Measurements from ENCODE around the gene PADI2.
"Not testable (repeated sequence)": the region's sequence is repeated elsewhere in the genome, so short reads cannot be mapped to it uniquely, and the experiment has no call there.

The PADI2 gene

DNA sequence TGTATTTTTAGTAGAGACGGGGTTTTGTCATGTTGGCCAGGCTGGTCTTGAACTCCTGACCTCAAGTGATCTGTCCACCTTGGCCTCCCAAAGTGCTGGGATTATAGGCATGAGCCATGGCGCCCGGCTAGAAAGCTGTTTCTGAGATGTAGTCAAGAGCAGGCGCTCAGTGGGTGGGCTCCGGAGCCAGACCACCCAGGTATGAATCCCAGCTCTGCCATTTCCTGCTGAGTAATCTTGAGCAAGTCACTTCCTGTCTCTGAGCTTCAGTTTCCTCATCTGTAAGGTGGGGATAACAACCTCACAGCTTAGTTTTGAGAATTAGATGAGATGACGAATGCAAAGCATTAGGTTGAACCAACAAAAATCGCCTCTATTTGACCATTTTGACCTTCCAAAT lies 56.5 kb downstream of the PADI2 start:
- not testable (repeated sequence) for DNase-seq (ENCODE audit: low read depth, low spot score); H3K27ac ChIP-seq

DNA sequence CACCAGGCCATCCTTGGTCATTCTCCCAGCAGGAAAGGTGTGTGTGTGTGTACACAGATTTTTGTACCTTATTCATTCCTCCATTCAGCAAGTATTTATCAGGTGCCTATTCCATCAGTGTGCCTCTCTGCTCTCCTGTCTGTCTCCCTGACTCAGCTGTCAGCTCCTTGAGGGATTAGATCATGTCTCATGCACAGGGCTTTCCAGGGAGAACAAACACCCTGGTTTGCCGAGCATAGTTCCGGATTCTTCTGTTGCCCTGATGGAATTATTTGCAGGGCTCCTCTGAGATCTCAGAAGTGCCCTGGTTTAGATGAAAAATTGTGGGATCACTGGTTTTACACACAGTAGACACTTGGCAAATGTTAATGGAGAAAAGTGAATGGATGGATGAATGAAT lies 57.4 kb downstream of the PADI2 start:
- no peak for DNase-seq (ENCODE audit: low read depth, low spot score)
- H3K27ac ChIP-seq, result no peak overlapping the region

DNA sequence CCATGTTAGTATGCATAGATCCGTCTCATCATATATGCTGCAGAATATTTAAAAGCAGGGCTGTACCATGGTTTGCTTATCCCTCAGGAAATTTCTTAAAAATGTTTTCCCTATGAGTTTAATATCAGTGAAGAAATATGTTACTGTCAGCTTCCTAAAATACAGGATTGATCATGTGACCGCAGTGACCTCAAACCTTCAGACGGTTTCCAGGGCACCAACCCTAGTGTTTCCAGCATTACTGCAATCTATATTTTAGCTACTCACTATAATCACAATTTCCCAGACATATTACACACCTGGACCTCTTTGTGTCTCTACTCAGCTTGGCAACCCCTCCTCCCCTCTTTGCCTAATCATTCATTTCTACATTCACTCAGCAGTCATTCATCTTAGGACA lies 57.8 kb downstream of the PADI2 start:
- H3K27ac ChIP-seq, result no peak overlapping the region
- DNase-seq (ENCODE audit: low read depth, low spot score), result no peak

DNA sequence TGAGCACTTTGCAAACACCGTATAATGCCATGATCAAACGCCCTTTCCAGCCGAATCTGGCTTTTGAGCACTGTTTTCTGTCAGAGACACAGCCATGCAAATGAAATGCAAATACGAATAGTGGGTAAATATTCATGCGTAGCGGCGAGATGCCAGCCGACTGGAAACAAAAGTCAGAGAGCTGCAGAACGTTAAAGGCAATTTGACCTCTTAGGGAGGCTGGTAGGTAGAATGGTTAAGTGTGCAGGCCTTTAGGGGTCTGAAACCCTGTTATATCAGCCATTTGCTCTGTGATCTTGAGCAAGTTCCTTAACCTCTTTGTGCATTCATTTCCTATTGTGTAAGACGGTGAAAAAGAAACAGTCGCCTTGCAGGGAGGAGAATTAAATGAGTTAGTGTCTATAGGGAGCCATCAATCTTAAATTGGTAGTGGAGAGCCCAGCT lies 58.9 kb downstream of the PADI2 start:
- H3K27ac ChIP-seq, result no peak overlapping the region
- DNase-seq (ENCODE audit: low read depth, low spot score), result no peak

DNA sequence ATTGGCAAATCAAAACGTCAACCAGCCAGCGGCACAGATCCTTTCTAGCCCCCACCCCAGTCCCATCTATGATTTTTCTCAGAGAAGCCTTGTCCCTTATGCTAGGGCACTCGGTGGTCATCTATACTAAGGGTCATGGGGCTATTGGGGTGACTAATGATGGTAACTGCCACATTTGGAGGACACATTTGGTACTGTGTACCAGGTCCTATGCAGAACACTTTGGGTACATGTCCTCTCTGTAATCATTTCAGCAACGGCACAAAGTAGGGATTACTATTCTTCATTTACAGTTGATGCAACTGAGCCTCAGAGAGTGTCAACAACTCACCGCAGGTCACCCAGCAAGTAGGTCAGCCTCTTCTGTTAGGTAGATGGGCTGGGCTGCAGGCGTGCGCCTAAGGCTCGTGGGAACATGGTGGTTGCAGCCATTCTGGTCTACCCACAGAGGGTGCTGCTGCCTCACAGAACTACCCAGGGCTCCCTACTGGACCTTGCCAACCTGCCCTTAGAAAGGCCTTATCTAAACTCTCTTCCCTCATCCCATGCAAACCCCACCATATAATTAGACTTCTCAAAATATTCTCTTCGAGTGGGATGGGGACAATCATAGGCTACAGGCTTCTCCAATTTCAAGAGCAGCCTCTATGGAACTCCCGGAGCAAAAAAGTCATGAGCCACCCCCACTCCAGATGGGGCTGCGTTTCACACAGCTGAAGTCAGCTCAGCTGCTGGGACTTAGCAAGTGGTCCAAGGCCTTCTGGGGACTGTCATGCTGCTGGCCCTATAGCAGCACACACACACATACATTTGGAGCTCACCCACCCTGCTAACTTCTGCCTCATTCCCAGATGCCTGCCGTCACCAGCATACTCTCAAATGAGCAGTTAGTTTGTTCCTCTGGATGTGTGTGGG lies 59.6 kb downstream of the PADI2 start:
- no peak for DNase-seq (ENCODE audit: low read depth, low spot score)

DNA sequence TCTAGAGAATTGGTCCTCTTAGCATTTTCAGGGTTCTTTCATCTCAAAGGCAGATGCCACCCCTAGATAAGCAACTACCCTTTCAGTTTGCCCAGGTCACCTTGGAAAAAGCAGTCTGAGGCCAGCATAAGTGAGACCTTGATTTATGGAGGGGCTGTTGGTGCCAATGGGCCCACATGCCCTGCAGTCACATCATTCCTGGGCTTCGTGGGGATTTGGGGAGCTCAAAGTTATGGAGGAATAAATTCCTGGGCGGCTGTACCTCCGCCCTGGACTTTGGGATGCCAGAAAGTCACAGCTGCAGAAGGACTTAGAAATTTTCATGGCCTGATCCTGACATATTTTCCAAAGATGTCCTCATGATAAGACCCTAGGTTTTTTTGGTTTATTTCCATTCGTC lies 62.7 kb downstream of the PADI2 start:
- H3K27ac ChIP-seq, result no peak overlapping the region
- DNase-seq (ENCODE audit: low read depth, low spot score), result no peak

More for the DNA sequence above, 59.6 kb downstream of the PADI2 start:
- H3K27ac ChIP-seq, result no peak overlapping the region

DNA sequence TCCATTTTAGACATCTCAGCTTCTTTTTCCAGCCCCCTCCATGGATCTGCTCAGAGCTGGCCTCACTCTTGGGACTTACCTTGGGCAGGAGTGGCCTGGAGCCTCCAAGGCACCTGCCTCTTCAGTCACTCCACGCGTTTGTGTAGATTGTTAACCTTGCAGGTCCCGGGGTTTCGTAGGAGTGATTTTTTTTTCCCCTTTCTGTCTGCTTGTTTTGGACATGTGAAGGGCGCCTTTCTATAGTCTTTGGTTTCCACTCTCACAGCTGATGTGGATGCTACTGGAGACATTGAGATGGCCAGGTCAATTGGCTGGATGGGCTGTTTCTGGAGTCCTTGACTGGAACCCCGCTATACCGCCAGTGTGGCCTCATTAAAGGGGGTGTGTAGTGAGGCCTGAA lies 63.5 kb downstream of the PADI2 start:
- no peak for DNase-seq (ENCODE audit: low read depth, low spot score)
- H3K27ac ChIP-seq, result peak overlapping the region; percentile 46

DNA sequence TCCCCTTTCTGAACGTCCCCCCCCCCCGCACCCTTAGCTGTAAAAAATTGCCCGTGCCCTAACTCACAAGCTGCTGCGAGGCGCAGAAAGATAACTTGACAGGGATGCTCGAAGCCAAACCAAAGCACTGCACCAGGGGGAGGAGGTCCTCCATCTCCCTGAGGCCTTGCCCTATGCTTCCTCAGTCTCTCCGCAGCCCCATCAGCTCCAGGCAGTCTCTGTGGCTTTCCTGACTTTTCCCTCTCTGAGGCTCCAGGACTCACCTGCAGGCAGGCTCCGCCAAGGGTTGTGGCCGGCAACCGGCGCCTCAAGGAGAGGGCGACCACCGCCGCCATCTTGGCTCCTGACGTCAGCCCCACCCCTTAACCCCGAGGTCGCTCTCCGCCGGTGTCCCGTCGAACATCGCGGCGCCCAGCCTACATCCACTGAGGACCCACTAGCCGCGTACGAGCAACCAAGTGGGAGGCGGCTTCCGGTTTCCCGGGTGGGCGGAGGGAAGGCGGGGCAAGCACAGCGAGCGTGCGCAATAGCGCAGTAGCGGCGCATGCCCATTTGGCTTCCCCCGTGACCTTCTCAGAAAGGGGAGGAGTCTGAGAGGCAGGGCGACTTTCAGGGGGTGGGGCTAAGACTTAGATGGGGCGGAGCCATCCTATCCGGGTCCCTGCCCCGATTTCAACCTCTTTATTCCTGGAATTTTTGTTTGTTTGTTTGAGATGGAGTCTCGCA lies 65.4 kb downstream of the PADI2 start, which contains the start of gene SDHB:
SDHB (minus strand) TSS at position 348 of the 726 bp plus-strand sequence; CDS start at position 335, 13 bp downstream.
- DNase-seq (ENCODE audit: low read depth, low spot score), result peak; percentile 82
- H3K27ac ChIP-seq, result peak within 1 kb of the TSS; percentile 46

DNA sequence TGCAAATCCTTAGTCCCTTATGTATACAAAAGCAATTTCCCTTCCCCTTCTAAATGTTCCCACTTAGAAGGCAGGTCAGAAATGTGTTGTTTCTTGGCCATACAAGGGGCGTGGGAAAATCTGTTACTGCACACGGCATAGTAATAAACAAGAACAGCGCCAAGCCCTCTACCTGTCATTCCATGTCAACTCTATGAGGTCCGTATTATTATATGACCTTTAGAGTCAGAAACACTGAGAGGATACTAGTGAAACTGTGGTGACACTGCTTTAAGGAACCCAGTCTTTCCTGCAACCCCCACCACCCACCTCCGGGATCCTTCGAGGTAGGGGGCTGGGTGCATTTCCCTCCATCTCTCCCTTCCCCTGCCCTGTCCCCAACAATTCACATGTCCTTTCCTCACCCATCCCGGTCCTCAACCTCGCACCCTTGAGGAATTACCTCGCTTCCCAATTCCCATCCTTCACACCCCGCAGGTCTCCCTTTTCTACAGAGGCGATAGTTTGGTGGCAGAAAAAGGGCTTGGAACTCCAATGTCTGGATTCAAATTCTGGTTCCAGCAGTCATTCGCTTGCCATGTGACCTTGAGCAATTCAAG lies 66.1 kb downstream of the PADI2 start:
- DNase-seq (ENCODE audit: low read depth, low spot score), result no peak
- H3K27ac ChIP-seq, result peak overlapping the region; percentile 46

DNA sequence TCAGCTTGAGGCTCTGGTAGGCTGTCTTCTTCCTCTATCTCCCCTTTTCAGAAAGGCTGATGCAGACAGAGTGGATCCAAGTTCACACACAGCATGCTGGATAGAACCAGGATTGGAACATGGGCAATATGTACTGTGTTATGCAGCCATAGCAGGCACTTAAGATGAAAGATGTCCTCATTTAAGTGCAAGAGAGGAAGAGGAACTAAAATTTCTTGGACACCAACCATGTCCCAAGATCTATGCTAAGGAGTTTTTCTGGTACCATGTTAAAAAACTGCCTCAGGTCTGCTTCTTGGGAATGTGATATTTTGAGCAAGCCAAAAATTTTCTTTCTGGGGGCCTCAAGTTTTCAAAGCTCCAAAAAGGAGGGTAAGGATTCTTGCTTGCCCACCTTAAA lies 66.6 kb downstream of the PADI2 start:
- DNase-seq (ENCODE audit: low read depth, low spot score), result no peak
- H3K27ac ChIP-seq, result no peak overlapping the region

DNA sequence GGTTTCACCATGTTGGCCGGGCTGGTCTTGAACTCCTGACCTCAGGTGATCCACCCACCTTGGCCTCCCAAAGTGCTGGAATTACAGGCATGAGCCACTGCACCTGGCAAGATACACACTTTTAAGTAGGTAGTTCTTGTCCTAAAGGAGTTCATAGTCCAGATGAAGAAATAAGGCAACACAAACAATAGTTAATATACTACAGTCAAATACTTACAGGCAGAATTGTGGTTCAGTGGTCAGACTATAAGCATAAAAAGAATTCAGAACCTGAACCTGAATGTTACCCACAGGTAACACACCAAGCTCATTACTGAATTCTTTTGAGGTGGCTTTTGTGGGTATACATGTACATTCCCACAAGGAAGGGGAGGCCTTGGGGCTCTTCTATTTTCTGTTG lies 67.2 kb downstream of the PADI2 start:
- H3K27ac ChIP-seq, result no peak overlapping the region
- DNase-seq (ENCODE audit: low read depth, low spot score), result no peak

DNA sequence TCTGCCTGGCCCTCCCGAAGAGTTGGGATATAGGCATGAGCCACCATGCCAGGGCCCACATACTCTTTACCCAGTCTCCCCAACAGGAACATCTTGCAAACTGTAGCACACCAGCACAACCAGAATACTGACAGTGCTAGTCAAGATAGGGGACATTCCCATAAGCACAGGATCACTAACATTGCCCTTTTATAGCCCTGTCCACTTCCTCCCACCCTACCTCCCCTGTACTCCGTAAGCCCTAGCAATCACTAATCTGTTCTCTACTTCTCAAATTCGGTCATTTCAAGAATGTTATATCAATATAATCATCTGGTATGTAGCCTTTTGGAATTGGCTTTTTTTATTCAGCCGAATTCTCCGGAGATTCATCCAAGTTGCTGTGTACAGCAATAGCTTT lies 71.3 kb downstream of the PADI2 start:
- no peak for DNase-seq (ENCODE audit: low read depth, low spot score)
- H3K27ac ChIP-seq, result no peak overlapping the region

DNA sequence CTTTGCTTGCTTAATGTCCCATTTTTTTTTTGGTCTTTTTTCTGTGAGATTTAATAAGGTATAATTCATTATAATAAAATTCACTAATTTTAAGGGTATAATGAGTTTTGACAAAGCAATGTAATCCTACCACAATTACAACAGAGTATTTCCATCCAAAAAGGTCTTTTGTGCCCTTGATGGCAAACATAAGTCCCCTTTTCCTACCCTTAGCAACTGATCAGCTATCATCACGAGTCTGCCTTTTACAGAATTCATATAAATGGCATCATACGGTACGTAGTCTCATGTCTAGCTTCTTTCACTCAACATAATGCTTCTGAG lies 73.0 kb downstream of the PADI2 start:
- no peak overlapping the region for H3K27ac ChIP-seq
- DNase-seq (ENCODE audit: low read depth, low spot score), result no peak

DNA sequence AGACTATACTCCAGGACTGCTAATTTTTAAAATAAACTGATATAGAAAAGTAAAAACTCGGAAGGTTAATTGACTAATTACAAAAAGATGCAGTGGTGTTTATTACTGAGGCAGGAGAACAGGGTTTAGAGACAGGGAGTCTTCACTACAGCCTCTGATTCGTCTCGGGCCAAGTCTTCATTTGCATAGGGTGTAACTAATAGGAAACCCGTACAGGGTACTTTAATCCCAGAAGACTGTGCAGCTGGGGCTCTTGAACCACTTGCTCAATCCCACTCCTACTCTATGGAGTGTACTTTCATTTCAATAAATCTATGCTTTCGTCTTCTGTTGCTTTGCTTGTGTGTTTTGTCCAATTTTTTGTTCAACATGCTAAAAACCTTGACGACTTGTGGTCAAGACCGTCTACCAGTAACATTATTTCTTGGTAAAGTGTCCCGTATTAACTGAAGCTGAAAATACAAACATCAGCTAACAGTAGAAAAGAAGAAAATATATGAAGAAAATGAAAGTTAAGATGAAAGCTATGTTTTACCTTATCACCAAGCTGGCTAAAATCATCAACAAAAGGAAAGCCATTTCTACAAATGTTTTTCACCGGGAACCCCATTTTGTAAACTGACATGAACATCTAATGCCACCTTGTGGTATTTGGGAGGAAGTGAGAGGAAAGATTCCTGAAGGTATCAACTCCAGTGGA lies 73.5 kb downstream of the PADI2 start:
- no peak overlapping the region for H3K27ac ChIP-seq
- no peak for DNase-seq (ENCODE audit: low read depth, low spot score)

DNA sequence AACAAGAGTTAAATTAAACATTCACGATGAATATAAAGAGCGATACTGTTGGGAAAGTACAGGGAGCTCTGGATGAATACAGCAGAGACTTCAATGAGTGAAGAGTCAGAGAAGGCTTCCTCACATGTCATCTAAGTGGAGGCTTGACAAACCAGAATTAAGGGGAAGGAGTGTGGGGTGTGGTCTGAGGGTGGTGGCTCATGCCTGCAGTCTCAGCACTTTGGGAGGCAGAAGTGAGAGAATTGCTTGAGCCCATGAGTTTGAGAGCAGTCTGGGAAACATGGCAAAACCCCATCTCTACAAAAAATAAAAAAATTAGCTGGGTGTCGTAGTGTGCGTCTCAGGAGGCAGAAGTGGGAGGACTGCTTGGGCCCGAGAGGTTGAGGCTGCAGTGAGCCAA lies 74.1 kb downstream of the PADI2 start:
- H3K27ac ChIP-seq, result no peak overlapping the region
- no peak for DNase-seq (ENCODE audit: low read depth, low spot score)

DNA sequence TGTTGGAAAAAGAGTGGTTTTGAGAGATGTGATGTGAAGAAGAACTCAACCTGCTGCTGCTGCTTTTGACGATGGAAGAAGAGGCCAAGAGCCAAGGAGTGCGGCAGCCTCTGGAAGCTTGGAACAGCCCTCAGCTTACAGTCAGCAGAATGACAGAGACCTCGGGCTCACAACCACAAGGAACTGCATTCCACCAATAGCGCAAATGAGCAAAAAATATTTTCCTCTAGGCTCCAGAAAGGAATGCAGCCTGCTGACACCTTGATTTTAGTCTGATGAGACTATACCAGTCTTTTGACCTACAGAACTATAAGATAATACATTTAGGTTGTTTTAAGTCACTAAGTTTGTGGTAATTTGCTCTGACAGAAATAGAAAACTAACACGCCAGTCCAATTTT lies 75.6 kb downstream of the PADI2 start:
- no peak overlapping the region for H3K27ac ChIP-seq
- no peak for DNase-seq (ENCODE audit: low read depth, low spot score)

DNA sequence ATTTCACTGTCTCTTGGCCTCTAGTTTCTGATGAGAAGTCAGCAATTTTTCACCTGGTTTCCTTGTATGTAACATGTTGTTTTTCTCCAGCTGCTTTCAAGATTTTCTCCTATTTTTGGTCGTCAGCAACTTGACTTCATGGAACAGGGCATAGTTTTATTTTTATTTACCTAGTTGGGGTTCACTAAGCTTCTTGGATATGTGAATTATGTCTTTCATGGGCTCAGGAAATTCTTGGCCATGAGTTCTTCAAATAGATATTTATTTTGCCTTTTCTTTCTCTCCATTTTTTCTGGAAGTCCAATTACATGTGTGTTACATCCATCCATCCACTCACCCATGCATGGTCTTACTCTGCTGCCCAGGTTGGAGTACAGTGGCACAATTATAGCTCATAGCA lies 79.1 kb downstream of the PADI2 start:
- no peak overlapping the region for H3K27ac ChIP-seq
- no peak for DNase-seq (ENCODE audit: low read depth, low spot score)

DNA sequence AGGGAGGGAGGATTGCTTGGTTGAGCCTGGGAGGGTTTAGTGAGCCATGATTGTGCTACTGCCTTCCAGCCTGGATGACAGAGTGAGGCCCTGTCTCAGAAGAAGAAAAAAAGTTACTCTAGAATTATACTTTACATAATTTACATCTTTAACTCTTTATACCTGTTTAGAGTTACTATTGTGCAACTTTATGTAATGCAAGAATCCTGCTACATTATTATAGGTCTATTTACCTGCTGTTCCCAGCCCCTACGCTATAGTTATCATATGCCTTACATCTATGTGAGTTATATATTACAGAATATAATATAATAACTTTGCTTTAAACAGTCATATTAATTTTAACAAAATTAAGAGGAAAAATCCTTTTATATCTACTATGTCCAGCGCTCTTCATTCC lies 79.7 kb downstream of the PADI2 start:
- H3K27ac ChIP-seq, result no peak overlapping the region
- no peak for DNase-seq (ENCODE audit: low read depth, low spot score)

DNA sequence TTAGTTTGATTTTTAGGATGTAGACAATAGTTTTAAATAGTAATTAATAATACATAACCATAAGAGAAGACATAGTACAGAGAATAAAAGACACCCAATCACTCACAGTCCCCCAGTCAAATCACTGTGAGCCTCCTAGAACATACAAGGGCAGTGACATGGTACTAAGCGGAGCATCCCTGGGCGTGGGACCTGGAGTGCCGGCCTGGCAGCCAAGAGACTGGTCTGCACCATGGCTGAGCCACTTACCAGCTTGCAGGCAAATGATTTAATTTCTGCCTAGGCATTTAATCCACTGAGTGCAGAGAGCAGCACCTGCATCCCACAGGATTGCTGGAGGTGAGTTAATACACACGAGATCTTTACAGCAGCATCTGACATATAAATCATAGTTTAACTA lies 85.8 kb downstream of the PADI2 start:
- no peak overlapping the region for H3K27ac ChIP-seq
- no peak for DNase-seq (ENCODE audit: low read depth, low spot score)

DNA sequence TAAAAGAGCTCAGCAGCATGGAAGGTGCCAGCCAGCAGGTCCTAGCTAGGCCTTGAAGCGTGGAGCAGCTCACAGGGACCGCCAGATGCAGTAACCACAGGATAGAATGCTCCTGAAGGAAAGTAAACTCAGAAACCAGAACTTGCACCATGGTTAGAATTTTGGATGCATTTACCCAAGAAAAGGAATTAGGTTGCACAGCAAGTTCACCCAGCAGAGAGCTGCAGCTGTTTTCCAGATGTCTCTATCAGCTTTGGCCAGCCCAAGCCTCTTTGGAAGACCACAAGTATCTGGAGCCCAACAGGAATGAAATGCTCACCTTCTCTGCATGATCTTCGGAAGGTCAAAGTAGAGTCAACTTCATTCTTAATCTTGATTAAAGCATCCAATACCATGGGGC lies 86.5 kb downstream of the PADI2 start:
- H3K27ac ChIP-seq, result no peak overlapping the region
- no peak for DNase-seq (ENCODE audit: low read depth, low spot score)

DNA sequence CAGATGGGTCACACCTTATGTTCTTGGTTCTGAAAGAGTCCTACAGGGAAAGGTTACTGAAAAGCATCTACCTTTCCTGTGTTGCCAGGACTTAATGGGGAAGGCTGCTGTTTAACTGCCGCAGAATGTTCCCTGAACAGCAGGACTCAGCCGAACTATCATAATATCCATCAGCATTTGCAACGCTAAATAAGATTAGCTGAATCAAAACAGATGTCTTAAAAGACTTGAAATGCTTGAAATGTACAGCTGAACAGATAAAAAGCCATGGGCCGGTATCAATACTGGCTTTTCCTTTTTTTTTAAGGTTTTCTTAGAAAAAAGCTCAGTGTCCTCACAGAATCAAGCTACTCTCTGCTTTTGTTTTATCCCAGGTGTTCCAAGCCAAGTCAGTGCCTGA lies 87.8 kb downstream of the PADI2 start:
- DNase-seq (ENCODE audit: low read depth, low spot score), result no peak
- no peak overlapping the region for H3K27ac ChIP-seq
